Stimulated activated CD4-positive, alpha-beta T cell treated with anti-CD3 and anti-CD28 coated beads, TNF-alpha, amount 100 ng/mL, for 48 hours (primary cell): ENCODE results near the gene TCEA2.

Experiments
- DNase-seq, 3 donors: peaks; one replicate each; pipeline ENCODE4 v3.0.0-alpha.2; 2020; ENCODE audit warnings: low read depth in 3 of 3

Gene TCEA2

GRCh38 chr20:64062596-64063388 is at the start of gene TCEA2:
TSS of gene TCEA2 (plus strand) at chr20:64063198. CDS start at chr20:64063313, 115 bp downstream.
- peak; percentile 91 to 93 (median 92) for DNase-seq

- no peak for DNase-seq
These were observed 47.4 kb upstream of the TCEA2 start for GRCh38 chr20:64015635-64016034.

GRCh38 chr20:64021124-64021975 is 41.6 kb upstream of the TCEA2 start:
- no peak for DNase-seq

- DNase-seq, result no peak
These were observed 40.2 kb upstream of the TCEA2 start for GRCh38 chr20:64022671-64023360.

- DNase-seq, result no peak
These were observed 39.4 kb upstream of the TCEA2 start for GRCh38 chr20:64023361-64024140.

- no peak for DNase-seq
These were observed 38.6 kb upstream of the TCEA2 start for GRCh38 chr20:64024141-64024990.

GRCh38 chr20:64025101-64025825 is 37.7 kb upstream of the TCEA2 start:
- no peak for DNase-seq

- no peak for DNase-seq
These were observed 37.1 kb upstream of the TCEA2 start for GRCh38 chr20:64025826-64026412.

GRCh38 chr20:64027981-64028685 is 34.9 kb upstream of the TCEA2 start:
- no peak for DNase-seq

- DNase-seq, result no peak
These were observed 33.5 kb upstream of the TCEA2 start for GRCh38 chr20:64029293-64030117.

GRCh38 chr20:64030371-64031134 is 32.4 kb upstream of the TCEA2 start:
- DNase-seq, result no peak

- DNase-seq, result no peak
These were observed 31.1 kb upstream of the TCEA2 start for GRCh38 chr20:64031822-64032314.

GRCh38 chr20:64032706-64033624 is 30.0 kb upstream of the TCEA2 start:
- DNase-seq, result no peak

GRCh38 chr20:64033981-64034493 is 29.0 kb upstream of the TCEA2 start:
- DNase-seq, result no peak

- no peak for DNase-seq
These were observed 27.7 kb upstream of the TCEA2 start for GRCh38 chr20:64035066-64035932.
